HepG2 (cell line): Measurements from ENCODE around the gene LMAN1L. TPM values are rescaled to one million over a fixed set of nuclear protein-coding genes. Genes with fewer than 3 reads are reported as not detected.

Experiments
- ATAC-seq: fragments of 200-7000 bp; cut with Tn5 transposase; 3 replicates; pipeline ENCODE4 v1.9.1; 2020; ENCODE audit warnings: mild to moderate bottlenecking, moderate library complexity
- BruUV-seq: library from RNA; stranded (reverse); fragments of 400-500 nt; replicated peaks from 2 replicates; lab custom pipeline; 2021; lab: Mats Ljungman, UMichigan
- CTCF ChIA-PET: fragments of 300-600 bp; formaldehyde crosslinking; extraction: SDS; loops from one replicate; lab custom pipeline; 2021; ENCODE audit warnings: low total read pairs, inconsistent platforms, low intra/inter-chr PET ratio; lab: Yijun Ruan, JAX
- POLR2A ChIA-PET: fragments of 350-600 bp; sonication (Branson Sonifier 250); formaldehyde crosslinking; loops from one replicate; lab custom pipeline; 2020; ENCODE audit warnings: antibody characterized with exemption, inconsistent platforms; lab: Yijun Ruan, JAX
- DNase-seq: peaks from one replicate; pipeline ENCODE4 v3.0.0-alpha.2; 2015; ENCODE audit warnings: low spot score
- FAIRE-seq: peaks from 3 replicates; lab custom pipeline; 2011; peaks lifted over from hg19 to GRCh38; lab: Jason Lieb, UNC
- H2AFZ ChIP-seq: one replicate; pipeline ENCODE4 v1.6.1; 2011; ENCODE audit warnings: low read length, inconsistent platforms
- H3K27ac ChIP-seq: fragments of 300-600 bp; 3 replicates; pipeline ENCODE4 v1.8.0; 2011; ENCODE audit warnings: mixed run types, mild to moderate bottlenecking, mixed read lengths, low read length, inconsistent platforms; ENCODE audit not compliant: insufficient read depth; ENCODE audit errors: extremely low read length
- H3K27me3 ChIP-seq, 2 experiments: fragments of 200-600 bp in 1 of 2; 2 replicates in 1 of 2; 3 replicates in 1 of 2; pipeline versions ENCODE4 v1.6.0 to v1.8.0; 2011; ENCODE audit warnings: low read length in 2 of 2, mild to moderate bottlenecking in 2 of 2, moderate library complexity in 2 of 2, inconsistent platforms in 1 of 2; ENCODE audit not compliant: insufficient read depth in 2 of 2, control insufficient read depth in 1 of 2
- H3K36me3 ChIP-seq, 2 experiments: fragments of 200-600 bp in 1 of 2; replicated peaks in 1 of 2; 2 replicates in 1 of 2; 3 replicates in 1 of 2; pipeline versions ENCODE4 v1.5.1 to v1.8.0; 2011; ENCODE audit warnings: low read length in 2 of 2, inconsistent platforms in 1 of 2; ENCODE audit not compliant: insufficient read depth in 2 of 2, control insufficient read depth in 1 of 2
- H3K4me1 ChIP-seq: 2 replicates; pipeline ENCODE4 v1.5.1; 2012; ENCODE audit warnings: low read length, inconsistent platforms; ENCODE audit not compliant: insufficient read depth
- H3K4me2 ChIP-seq: 2 replicates; pipeline ENCODE4 v1.6.0; 2011; ENCODE audit warnings: low read depth, low read length, inconsistent platforms
- H3K4me3 ChIP-seq, 3 experiments: fragments of 200-600 bp in 1 of 3; sonication (generic), shearing (Covaris generic) in 1 of 3; replicated peaks in 1 of 3; 2 replicates each; pipeline ENCODE4 v1.5.1; 2011 to 2016; ENCODE audit warnings: low read length in 3 of 3, inconsistent platforms in 2 of 3, low read depth in 2 of 3, mild to moderate bottlenecking in 2 of 3, control low read depth in 1 of 3, mixed read lengths in 1 of 3; ENCODE audit not compliant: insufficient read depth in 1 of 3
- H3K79me2 ChIP-seq: one replicate; pipeline ENCODE4 v1.6.1; 2011; ENCODE audit warnings: low read length, inconsistent platforms; ENCODE audit not compliant: insufficient read depth
- H3K9ac ChIP-seq: 2 replicates; pipeline ENCODE4 v1.6.0; 2011; ENCODE audit warnings: mild to moderate bottlenecking, low read depth, low read length, inconsistent platforms; ENCODE audit not compliant: insufficient read depth
- H3K9me3 ChIP-seq: 2 replicates; pipeline ENCODE4 v1.5.1; 2012; ENCODE audit warnings: mild to moderate bottlenecking, low read length
- H4K20me1 ChIP-seq: 2 replicates; pipeline ENCODE4 v1.6.0; 2011; ENCODE audit warnings: inconsistent platforms, mild to moderate bottlenecking, low read length, moderate library complexity; ENCODE audit not compliant: insufficient read depth
- DBP ChIP-seq: sonication (generic); formaldehyde crosslinking; IDR thresholded peaks from 2 replicates; pipeline ENCODE4 v1.4.0; 2020; ENCODE audit warnings: missing genetic modification reagents; ENCODE audit errors: not compliant biosample characterization
- HNF4G ChIP-seq, 2 experiments: sonication (generic) in 1 of 2; formaldehyde crosslinking in 1 of 2; IDR thresholded peaks; 2 replicates each; pipeline versions ENCODE4 v1.4.0 to v1.6.1; 2011 to 2020; ENCODE audit warnings: borderline replicate concordance in 2 of 2, low read depth in 2 of 2, mild to moderate bottlenecking in 2 of 2, low read length in 1 of 2, missing genetic modification reagents in 1 of 2, moderate library complexity in 1 of 2
- MAFF ChIP-seq: IDR thresholded peaks from 2 replicates; pipeline ENCODE4 v1.6.1; 2011; ENCODE audit warnings: low read depth, low read length, improper control_type of control experiment
- MEIS1 ChIP-seq: sonication (generic); formaldehyde crosslinking; IDR thresholded peaks from 2 replicates; pipeline ENCODE4 v1.9.0; 2021; ENCODE audit warnings: mild to moderate bottlenecking, missing genetic modification reagents, moderate library complexity, borderline replicate concordance
- MEIS2 ChIP-seq: sonication (generic); formaldehyde crosslinking; IDR thresholded peaks from 2 replicates; pipeline ENCODE4 v1.9.0; 2021; ENCODE audit warnings: mild to moderate bottlenecking, missing genetic modification reagents
- NFAT5 ChIP-seq: sonication (generic); formaldehyde crosslinking; IDR thresholded peaks from 2 replicates; pipeline ENCODE4 v1.4.0; 2020; ENCODE audit warnings: missing genetic modification reagents
- RAD21 ChIP-seq: fragments of 450-650 bp; formaldehyde crosslinking; IDR thresholded peaks from 2 replicates; pipeline ENCODE4 v1.5.0; 2020; ENCODE audit warnings: mild to moderate bottlenecking
- TP53 ChIP-seq: sonication (generic); formaldehyde crosslinking; conservative IDR thresholded peaks from 2 replicates; pipeline ENCODE4 v1.4.0; 2020; ENCODE audit warnings: missing genetic modification reagents
- ZC3H13 ChIP-seq: sonication (generic); formaldehyde crosslinking; IDR thresholded peaks from 2 replicates; pipeline ENCODE4 v1.8.1; 2023; ENCODE audit warnings: mild to moderate bottlenecking, missing genetic modification reagents, moderate library complexity
- ZNF329 ChIP-seq: sonication (generic); formaldehyde crosslinking; IDR thresholded peaks from 2 replicates; pipeline ENCODE4 v1.9.0; 2021; ENCODE audit warnings: low read depth, mild to moderate bottlenecking, missing genetic modification reagents
- ZNF629 ChIP-seq: sonication (generic); formaldehyde crosslinking; conservative IDR thresholded peaks from 2 replicates; pipeline ENCODE4 v1.5.0; 2020; ENCODE audit warnings: missing genetic modification reagents
- whole genome bisulfite sequencing: methylation state at CpG from one replicate; pipeline ENCODE4 v1.1.6; 2017; ENCODE audit warnings: low lambda C conversion rate; 5-methylcytosine and 5-hydroxymethylcytosine counted together
- in situ Hi-C: cut with HindIII; loops from 2 replicates; pipeline ENCODE4 v1.10.0; 2017; ENCODE audit warnings: low pct_unique_long_range_greater_than_20kb; ENCODE audit not compliant: extremely low pct_ligation_motif_present
- intact Hi-C: fragments of 100-400 bp; cut with micrococcal nuclease; formaldehyde crosslinking; loops from one replicate; pipeline ENCODE4 v1.10.0; 2022; ENCODE audit not compliant: unreplicated experiment
- polyA plus RNA-seq, 8 experiments: library from polyadenylated mRNA; depleted of rRNA in 3 of 8; stranded (reverse) in 7 of 8; unstranded in 1 of 8; fragments of >200 nt; fragmentation: Illumina TruSeq in 4 of 8; extraction: Trizol in 4 of 8; gene quantifications; 2 replicates each; pipeline versions ENCODE4 v1.2.1 to v1.2.3, GENCODE V29; 2011 to 2016; ENCODE audit warnings: low read depth in 4 of 8, missing spikeins in 1 of 8, mixed read lengths in 1 of 8; ENCODE audit not compliant: insufficient read depth in 1 of 8
- total RNA-seq, 5 experiments: library from RNA; depleted of rRNA; stranded (reverse); fragments of >200 nt; fragmentation: Illumina TruSeq; extraction: Trizol; gene quantifications; 2 replicates each; pipeline ENCODE4 v1.2.3, GENCODE V29; 2016; ENCODE audit warnings: low read depth in 1 of 5
- TF ChIP-seq, protein P1 (sequence below): sonication (generic); formaldehyde crosslinking; IDR thresholded peaks from 2 replicates; pipeline ENCODE4 v1.9.0; 2021; ENCODE audit warnings: mild to moderate bottlenecking, missing genetic modification reagents

The LMAN1L gene
- total and polyA plus RNA-seq, 2 of the 13 experiments (the other 11 are each of a cell fraction or from before 2014, with no cell fraction given), result not detected

DNA sequence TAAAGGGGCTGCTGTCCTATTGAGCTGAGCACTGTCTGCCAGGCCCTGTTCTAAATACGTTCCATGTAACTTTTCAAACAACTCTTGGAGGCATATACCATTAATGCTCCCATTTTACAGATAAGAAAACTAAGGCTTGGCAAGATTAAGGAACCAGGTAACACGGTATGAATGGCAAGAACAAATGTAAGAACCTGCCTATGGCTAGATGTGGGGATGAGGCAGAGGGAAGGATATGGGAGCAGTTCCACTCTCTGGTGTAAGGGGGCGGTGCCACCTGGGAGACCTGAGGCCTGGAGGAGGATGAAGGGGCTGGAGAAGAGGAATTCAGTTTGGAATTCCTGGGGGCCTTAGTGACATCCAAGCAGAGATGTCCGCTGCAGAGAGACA lies 3.8 kb upstream of the LMAN1L start:
- BruUV-seq, result no TSS peak
- no peak for DNase-seq
- Histone ChIP-seq H3K9ac (no peak overlapping the region), H3K27me3 (peaks cover 0 to 8% of the 10 kb centered on the region in 2 experiments; a peak in 2 of 5 replicates), H3K27ac (no peak overlapping the region), H3K4me2 (peak overlapping the region; percentile 53; the same call in 1 of the 2 replicates), H3K9me3 (no peaks in the 10 kb centered on the region), H3K79me2 (no peaks in the 10 kb centered on the region), H3K4me1 (peaks cover 10% of the 10 kb centered on the region), H4K20me1 (no peaks in the 10 kb centered on the region), H2AFZ (no peak overlapping the region), H3K36me3 (no peaks in the 10 kb centered on the region; a peak in 3 of 5 replicates), H3K4me3 (no peak overlapping the region)
- CTCF ChIA-PET, result no interaction called here
- FAIRE-seq, result no peak
- in situ Hi-C loops (no loop called here), intact Hi-C loops (no loop called here)
- peak; percentile 78 for ATAC-seq
- WGBS, result 31% methylated on average over 4 of the region's 4 CpGs
- POLR2A ChIA-PET, result no interaction called here
- TF ChIP-seq MEIS1 (no peak), RAD21 (no peak), TP53 (CRISPR knock-in tag) (no peak), MAFF (no peak), DBP (CRISPR knock-in tag) (no peak), ZNF629 (CRISPR knock-in tag) (peak; percentile 78), ZC3H13 (no peak), ZNF329 (CRISPR knock-in tag) (no peak), MEIS2 (CRISPR knock-in tag) (no peak), NFAT5 (CRISPR knock-in tag) (no peak), HNF4G (IDR thresholded peaks at IDR 0.05; ENCODE audit: borderline replicate concordance, low read depth, low read length) (no peak), HNF4G (CRISPR knock-in tag; IDR thresholded peaks at IDR 0.05; ENCODE audit: borderline replicate concordance, low read depth) (no peak)
- TF ChIP-seq, protein P1, sequence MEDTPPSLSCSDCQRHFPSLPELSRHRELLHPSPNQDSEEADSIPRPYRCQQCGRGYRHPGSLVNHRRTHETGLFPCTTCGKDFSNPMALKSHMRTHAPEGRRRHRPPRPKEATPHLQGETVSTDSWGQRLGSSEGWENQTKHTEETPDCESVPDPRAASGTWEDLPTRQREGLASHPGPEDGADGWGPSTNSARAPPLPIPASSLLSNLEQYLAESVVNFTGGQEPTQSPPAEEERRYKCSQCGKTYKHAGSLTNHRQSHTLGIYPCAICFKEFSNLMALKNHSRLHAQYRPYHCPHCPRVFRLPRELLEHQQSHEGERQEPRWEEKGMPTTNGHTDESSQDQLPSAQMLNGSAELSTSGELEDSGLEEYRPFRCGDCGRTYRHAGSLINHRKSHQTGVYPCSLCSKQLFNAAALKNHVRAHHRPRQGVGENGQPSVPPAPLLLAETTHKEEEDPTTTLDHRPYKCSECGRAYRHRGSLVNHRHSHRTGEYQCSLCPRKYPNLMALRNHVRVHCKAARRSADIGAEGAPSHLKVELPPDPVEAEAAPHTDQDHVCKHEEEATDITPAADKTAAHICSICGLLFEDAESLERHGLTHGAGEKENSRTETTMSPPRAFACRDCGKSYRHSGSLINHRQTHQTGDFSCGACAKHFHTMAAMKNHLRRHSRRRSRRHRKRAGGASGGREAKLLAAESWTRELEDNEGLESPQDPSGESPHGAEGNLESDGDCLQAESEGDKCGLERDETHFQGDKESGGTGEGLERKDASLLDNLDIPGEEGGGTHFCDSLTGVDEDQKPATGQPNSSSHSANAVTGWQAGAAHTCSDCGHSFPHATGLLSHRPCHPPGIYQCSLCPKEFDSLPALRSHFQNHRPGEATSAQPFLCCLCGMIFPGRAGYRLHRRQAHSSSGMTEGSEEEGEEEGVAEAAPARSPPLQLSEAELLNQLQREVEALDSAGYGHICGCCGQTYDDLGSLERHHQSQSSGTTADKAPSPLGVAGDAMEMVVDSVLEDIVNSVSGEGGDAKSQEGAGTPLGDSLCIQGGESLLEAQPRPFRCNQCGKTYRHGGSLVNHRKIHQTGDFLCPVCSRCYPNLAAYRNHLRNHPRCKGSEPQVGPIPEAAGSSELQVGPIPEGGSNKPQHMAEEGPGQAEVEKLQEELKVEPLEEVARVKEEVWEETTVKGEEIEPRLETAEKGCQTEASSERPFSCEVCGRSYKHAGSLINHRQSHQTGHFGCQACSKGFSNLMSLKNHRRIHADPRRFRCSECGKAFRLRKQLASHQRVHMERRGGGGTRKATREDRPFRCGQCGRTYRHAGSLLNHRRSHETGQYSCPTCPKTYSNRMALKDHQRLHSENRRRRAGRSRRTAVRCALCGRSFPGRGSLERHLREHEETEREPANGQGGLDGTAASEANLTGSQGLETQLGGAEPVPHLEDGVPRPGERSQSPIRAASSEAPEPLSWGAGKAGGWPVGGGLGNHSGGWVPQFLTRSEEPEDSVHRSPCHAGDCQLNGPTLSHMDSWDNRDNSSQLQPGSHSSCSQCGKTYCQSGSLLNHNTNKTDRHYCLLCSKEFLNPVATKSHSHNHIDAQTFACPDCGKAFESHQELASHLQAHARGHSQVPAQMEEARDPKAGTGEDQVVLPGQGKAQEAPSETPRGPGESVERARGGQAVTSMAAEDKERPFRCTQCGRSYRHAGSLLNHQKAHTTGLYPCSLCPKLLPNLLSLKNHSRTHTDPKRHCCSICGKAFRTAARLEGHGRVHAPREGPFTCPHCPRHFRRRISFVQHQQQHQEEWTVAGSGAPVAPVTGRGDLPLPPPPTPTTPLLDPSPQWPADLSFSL (CRISPR knock-in tag), result no peak
